Renal cortical epithelial cell (primary cell): ENCODE data around the gene SSPN. TPM values are rescaled to one million over a fixed set of nuclear protein-coding genes. Genes with fewer than 3 reads are reported as not detected.
A peak's percentile ranks its signal among the peaks of the same experiment; 100 is the strongest.

ENCODE experiments used
- DNase-seq: peaks from one replicate; pipeline ENCODE4 v3.0.0-alpha.2; 2011; ENCODE audit warnings: low read depth
- total RNA-seq: library from RNA; depleted of rRNA; stranded (reverse); fragments of >200 nt; gene quantifications from 2 replicates; pipeline ENCODE4 v1.2.3, GENCODE V29; 2014

Gene SSPN
- total RNA-seq, 1 donor from 2014 or later = 12.8 TPM

GRCh38 chr12:26283617-26284016, 88.2 kb downstream of the SSPN start:
- DNase-seq = no peak

GRCh38 chr12:26285401-26285800, 90.0 kb downstream of the SSPN start:
- no peak for DNase-seq

GRCh38 chr12:26286186-26286585, 90.8 kb downstream of the SSPN start:
- no peak for DNase-seq

- peak; percentile 95 for DNase-seq
Observed at GRCh38 chr12:26287671-26288381, 92.5 kb downstream of the SSPN start.

GRCh38 chr12:26290565-26290964, 95.2 kb downstream of the SSPN start:
- DNase-seq = no peak

GRCh38 chr12:26292596-26292995, 97.2 kb downstream of the SSPN start:
- no peak for DNase-seq

GRCh38 chr12:26293612-26294011, 98.2 kb downstream of the SSPN start:
- DNase-seq = peak; percentile 82

GRCh38 chr12:26295001-26295400, 99.6 kb downstream of the SSPN start:
- DNase-seq = no peak

- DNase-seq = peak; percentile 69
Observed at GRCh38 chr12:26297396-26298070, 102.2 kb downstream of the SSPN start.

GRCh38 chr12:26298785-26299621, 103.6 kb downstream of the SSPN start:
- DNase-seq = peak; percentile 95

GRCh38 chr12:26299751-26300150, 104.4 kb downstream of the SSPN start:
- DNase-seq = no peak

Other genes with a start within 250 kb of the SSPN start
- gene RASSF8, start 236.9 kb upstream of the SSPN start, total RNA-seq = 48.1 and 68.5 TPM in 2 replicates
- gene BHLHE41, start 70.5 kb upstream of the SSPN start, total RNA-seq = 6.1 and 16.0 TPM in 2 replicates